ENCODE data around the gene HDAC9.
A peak's percentile ranks its signal among the peaks of the same experiment; 100 is the strongest.

Gene HDAC9

GRCh38 chr7:18469316-18469715 lies 26.2 kb upstream of the HDAC9 start:
- H3K27ac ChIP-seq (ENCODE audit: low read depth, low read length): no peak overlapping the region
- WGBS: 92% methylated on average over 1 of the region's 1 CpG
- H3K4me3 ChIP-seq (ENCODE audit: low read length): no peak overlapping the region

DNA sequence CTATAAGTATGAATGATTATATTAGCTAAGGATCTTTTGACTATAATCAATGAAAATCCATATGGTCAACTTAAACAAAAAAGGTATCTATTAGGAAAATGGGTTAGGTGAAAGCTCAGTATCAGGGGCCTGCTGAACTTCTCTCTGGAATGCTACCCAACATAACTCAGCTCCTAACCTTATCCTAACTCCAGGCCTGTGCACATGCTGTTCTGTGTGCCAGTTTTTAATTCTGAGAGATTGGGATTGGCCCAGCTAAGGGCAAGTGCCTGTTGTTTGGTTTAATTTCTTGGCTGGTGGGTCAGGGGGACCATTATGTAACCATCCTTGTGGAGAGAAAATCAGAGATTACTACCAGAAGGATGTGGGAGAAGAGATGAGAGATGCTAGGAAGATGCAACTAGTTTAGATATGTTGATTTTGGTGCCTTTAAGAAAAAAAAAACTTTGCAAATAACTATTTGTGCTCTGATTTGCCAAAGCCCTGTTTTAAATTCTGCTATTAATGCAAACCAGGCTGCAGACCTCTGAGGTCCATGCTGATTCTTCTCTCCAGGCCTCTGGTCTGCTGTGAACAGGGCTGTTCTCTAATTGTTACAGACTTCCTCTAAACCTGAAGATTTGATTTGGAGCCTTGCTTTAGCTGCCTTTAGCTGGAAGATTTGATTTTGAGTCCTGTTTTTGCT lies 23.9 kb upstream of the HDAC9 start:
- Histone ChIP-seq H3K9ac (ENCODE audit: low read depth, low read length) (no peak overlapping the region), H3K36me3 (ENCODE audit: insufficient read depth, low read length) (no peaks in the 10 kb centered on the region), H3K9me3 (ENCODE audit: insufficient read depth, low read depth, low read length) (no peaks in the 10 kb centered on the region), H3K27me3 (ENCODE audit: insufficient read depth, low read length) (no peaks in the 10 kb centered on the region), H3K4me1 (ENCODE audit: insufficient read depth, low read length) (no peaks in the 10 kb centered on the region), H3K27ac (ENCODE audit: low read depth, low read length) (no peak overlapping the region), H3K4me3 (ENCODE audit: low read length) (no peak overlapping the region)

More at GRCh38 chr7:18469316-18469715, 26.2 kb upstream of the HDAC9 start:
- no peaks in the 10 kb centered on the region for H3K27me3 ChIP-seq (ENCODE audit: insufficient read depth, low read length)
- H3K9ac ChIP-seq (ENCODE audit: low read depth, low read length): no peak overlapping the region
- no peaks in the 10 kb centered on the region for H3K9me3 ChIP-seq (ENCODE audit: insufficient read depth, low read depth, low read length)
- no peaks in the 10 kb centered on the region for H3K4me1 ChIP-seq (ENCODE audit: insufficient read depth, low read length)
- H3K36me3 ChIP-seq (ENCODE audit: insufficient read depth, low read length): no peaks in the 10 kb centered on the region

- no peaks in the 10 kb centered on the region for H3K4me1 ChIP-seq (ENCODE audit: insufficient read depth, low read length)
- H3K36me3 ChIP-seq (ENCODE audit: insufficient read depth, low read length): no peaks in the 10 kb centered on the region
- no peak overlapping the region for H3K27ac ChIP-seq (ENCODE audit: low read depth, low read length)
- no peaks in the 10 kb centered on the region for H3K9me3 ChIP-seq (ENCODE audit: insufficient read depth, low read depth, low read length)
- no peaks in the 10 kb centered on the region for H3K27me3 ChIP-seq (ENCODE audit: insufficient read depth, low read length)
- WGBS: 93% methylated on average over 2 of the region's 2 CpGs
- no peak overlapping the region for H3K9ac ChIP-seq (ENCODE audit: low read depth, low read length)
- no peak overlapping the region for H3K4me3 ChIP-seq (ENCODE audit: low read length)
Measured at GRCh38 chr7:18472161-18472483, 23.4 kb upstream of the HDAC9 start.

DNA sequence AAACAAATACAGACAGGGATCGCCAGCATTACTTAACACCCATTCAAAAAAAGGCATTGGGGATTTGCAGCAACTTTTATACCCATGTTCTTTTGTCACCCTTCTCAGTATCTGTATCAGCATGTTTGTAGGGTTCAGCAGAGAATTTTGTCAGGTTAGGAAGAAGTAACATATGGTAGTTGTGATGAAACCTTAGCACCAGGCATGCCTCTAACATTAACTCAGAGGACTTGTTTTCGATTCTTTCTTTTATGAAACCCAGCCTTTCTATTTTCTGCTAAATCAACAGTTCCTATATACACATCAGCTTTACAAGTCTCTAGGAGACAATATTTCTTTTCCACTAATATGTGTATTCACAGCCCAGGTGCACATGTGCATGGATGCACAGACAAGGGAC lies 22.4 kb upstream of the HDAC9 start:
- Histone ChIP-seq H3K9ac (ENCODE audit: low read depth, low read length) (no peak overlapping the region), H3K36me3 (ENCODE audit: insufficient read depth, low read length) (no peaks in the 10 kb centered on the region), H3K4me3 (ENCODE audit: low read length) (no peak overlapping the region), H3K27me3 (ENCODE audit: insufficient read depth, low read length) (no peaks in the 10 kb centered on the region), H3K4me1 (ENCODE audit: insufficient read depth, low read length) (no peaks in the 10 kb centered on the region), H3K9me3 (ENCODE audit: insufficient read depth, low read depth, low read length) (no peaks in the 10 kb centered on the region), H3K27ac (ENCODE audit: low read depth, low read length) (no peak overlapping the region)
- WGBS: 95% methylated on average over 2 of the region's 2 CpGs

DNA sequence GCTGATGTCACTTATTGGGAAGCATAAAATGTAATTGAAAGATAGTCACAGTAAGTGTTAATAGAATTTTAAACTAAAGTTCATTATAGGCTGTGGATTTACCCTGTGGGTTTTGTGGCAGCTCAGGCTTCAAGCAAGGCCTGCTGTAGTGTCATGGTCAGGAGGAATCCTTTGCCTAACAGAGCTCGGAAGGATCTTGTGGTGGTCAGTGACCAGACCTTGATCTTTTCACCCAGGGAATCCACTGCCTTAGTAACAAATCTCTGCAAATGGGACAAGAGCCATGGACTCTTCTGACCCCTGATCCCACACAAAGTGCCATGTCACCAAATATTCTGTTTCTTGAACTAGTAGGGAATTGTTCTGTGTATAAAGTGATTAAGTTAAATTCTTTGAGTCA lies 20.6 kb upstream of the HDAC9 start:
- H3K27ac ChIP-seq (ENCODE audit: low read depth, low read length): no peak overlapping the region
- no peaks in the 10 kb centered on the region for H3K27me3 ChIP-seq (ENCODE audit: insufficient read depth, low read length)
- no peak overlapping the region for H3K9ac ChIP-seq (ENCODE audit: low read depth, low read length)
- no peak overlapping the region for H3K4me3 ChIP-seq (ENCODE audit: low read length)
- H3K36me3 ChIP-seq (ENCODE audit: insufficient read depth, low read length): no peaks in the 10 kb centered on the region
- no peaks in the 10 kb centered on the region for H3K4me1 ChIP-seq (ENCODE audit: insufficient read depth, low read length)
- 95% methylated on average over 1 of the region's 1 CpG for WGBS
- H3K9me3 ChIP-seq (ENCODE audit: insufficient read depth, low read depth, low read length): no peaks in the 10 kb centered on the region

- Histone ChIP-seq H3K36me3 (ENCODE audit: insufficient read depth, low read length) (no peaks in the 10 kb centered on the region), H3K4me1 (ENCODE audit: insufficient read depth, low read length) (no peaks in the 10 kb centered on the region), H3K27me3 (ENCODE audit: insufficient read depth, low read length) (no peaks in the 10 kb centered on the region), H3K4me3 (ENCODE audit: low read length) (no peak overlapping the region), H3K27ac (ENCODE audit: low read depth, low read length) (no peak overlapping the region), H3K9ac (ENCODE audit: low read depth, low read length) (no peak overlapping the region), H3K9me3 (ENCODE audit: insufficient read depth, low read depth, low read length) (no peaks in the 10 kb centered on the region)
- 91% methylated on average over 2 of the region's 2 CpGs for WGBS
Measured at GRCh38 chr7:18475488-18475887, 20.1 kb upstream of the HDAC9 start.

DNA sequence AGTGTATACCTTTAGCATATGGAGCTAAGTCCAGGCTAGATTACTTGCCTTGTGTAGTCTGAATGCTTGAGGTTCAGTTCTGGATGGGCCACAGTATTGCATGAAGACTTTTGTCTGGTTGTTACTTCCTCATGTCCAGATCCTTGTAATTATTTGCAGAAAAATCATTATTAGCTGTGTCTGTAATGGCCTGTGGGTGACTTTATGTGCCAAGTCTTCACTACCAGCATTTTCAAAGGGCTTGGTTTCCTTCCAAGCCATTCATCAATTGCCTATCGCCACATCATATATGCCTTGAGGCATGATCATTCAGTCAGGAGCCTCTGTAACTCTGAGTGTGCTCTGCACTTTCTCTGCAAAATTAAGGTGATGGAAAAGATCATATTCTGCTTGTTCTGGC lies 13.8 kb upstream of the HDAC9 start:
- WGBS: 90% methylated on average over 1 of the region's 1 CpG
- no peaks in the 10 kb centered on the region for H3K9me3 ChIP-seq (ENCODE audit: insufficient read depth, low read depth, low read length)
- H3K4me3 ChIP-seq (ENCODE audit: low read length): no peak overlapping the region
- H3K36me3 ChIP-seq (ENCODE audit: insufficient read depth, low read length): no peaks in the 10 kb centered on the region
- no peaks in the 10 kb centered on the region for H3K27me3 ChIP-seq (ENCODE audit: insufficient read depth, low read length)
- no peak overlapping the region for H3K9ac ChIP-seq (ENCODE audit: low read depth, low read length)
- H3K27ac ChIP-seq (ENCODE audit: low read depth, low read length): no peak overlapping the region
- H3K4me1 ChIP-seq (ENCODE audit: insufficient read depth, low read length): no peaks in the 10 kb centered on the region

DNA sequence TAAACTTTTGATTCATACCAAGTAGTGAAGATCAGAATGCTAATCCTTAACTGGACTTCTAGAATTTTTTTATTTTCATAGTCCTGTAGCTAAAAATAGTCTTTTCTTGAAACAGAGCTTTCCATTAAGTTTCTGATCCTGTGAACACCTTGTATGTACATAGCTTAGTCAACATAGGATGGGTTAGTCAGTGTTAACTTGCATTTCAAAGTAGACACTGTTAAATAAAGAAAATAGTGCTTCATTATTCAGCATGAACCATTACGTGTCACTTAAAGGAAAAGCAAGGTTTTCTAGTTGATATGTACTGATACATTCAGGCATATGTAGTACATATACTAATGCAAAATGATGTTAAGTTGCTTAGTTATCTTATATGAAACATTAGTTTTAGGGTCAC lies 7.5 kb upstream of the HDAC9 start:
- no peaks in the 10 kb centered on the region for H3K9me3 ChIP-seq (ENCODE audit: insufficient read depth, low read depth, low read length)
- no peaks in the 10 kb centered on the region for H3K4me1 ChIP-seq (ENCODE audit: insufficient read depth, low read length)
- 88% methylated on average over 1 of the region's 1 CpG for WGBS
- no peaks in the 10 kb centered on the region for H3K27me3 ChIP-seq (ENCODE audit: insufficient read depth, low read length)
- no peaks in the 10 kb centered on the region for H3K36me3 ChIP-seq (ENCODE audit: insufficient read depth, low read length)
- no peak overlapping the region for H3K4me3 ChIP-seq (ENCODE audit: low read length)
- no peak overlapping the region for H3K27ac ChIP-seq (ENCODE audit: low read depth, low read length)
- no peak overlapping the region for H3K9ac ChIP-seq (ENCODE audit: low read depth, low read length)

- no peak overlapping the region for H3K4me3 ChIP-seq (ENCODE audit: low read length)
- no peaks in the 10 kb centered on the region for H3K9me3 ChIP-seq (ENCODE audit: insufficient read depth, low read depth, low read length)
- no peaks in the 10 kb centered on the region for H3K36me3 ChIP-seq (ENCODE audit: insufficient read depth, low read length)
- no peaks in the 10 kb centered on the region for H3K27me3 ChIP-seq (ENCODE audit: insufficient read depth, low read length)
- no peak overlapping the region for H3K9ac ChIP-seq (ENCODE audit: low read depth, low read length)
- WGBS: 94% methylated on average over 2 of the region's 2 CpGs
- H3K27ac ChIP-seq (ENCODE audit: low read depth, low read length): no peak overlapping the region
- H3K4me1 ChIP-seq (ENCODE audit: insufficient read depth, low read length): peaks cover 4% of the 10 kb centered on the region
Measured at GRCh38 chr7:18489624-18490023, 5.9 kb upstream of the HDAC9 start.

DNA sequence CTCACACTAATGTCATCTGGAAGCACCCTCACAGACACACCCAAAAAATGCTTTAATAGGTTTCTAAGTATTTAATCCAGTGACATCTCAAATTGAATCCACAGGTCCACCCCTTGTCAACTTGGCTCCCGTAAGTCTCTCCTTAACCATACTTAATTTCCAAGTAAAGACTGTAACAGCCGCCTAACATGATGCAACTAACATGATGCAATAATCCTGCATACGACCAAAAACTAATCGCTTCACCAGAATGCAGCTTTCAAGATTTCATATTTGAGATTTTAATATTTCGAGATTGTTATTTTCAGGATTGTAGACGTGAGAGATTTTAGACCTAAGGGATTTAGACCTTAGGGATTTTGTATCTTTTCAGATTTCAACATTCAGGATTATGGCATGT lies 3.7 kb upstream of the HDAC9 start:
- no peak overlapping the region for H3K27ac ChIP-seq (ENCODE audit: low read depth, low read length)
- no peak overlapping the region for H3K4me3 ChIP-seq (ENCODE audit: low read length)
- H3K9ac ChIP-seq (ENCODE audit: low read depth, low read length): no peak overlapping the region
- peaks cover 20% of the 10 kb centered on the region for H3K4me1 ChIP-seq (ENCODE audit: insufficient read depth, low read length)
- H3K27me3 ChIP-seq (ENCODE audit: insufficient read depth, low read length): no peaks in the 10 kb centered on the region
- H3K36me3 ChIP-seq (ENCODE audit: insufficient read depth, low read length): no peaks in the 10 kb centered on the region
- WGBS: 93% methylated on average over 6 of the region's 6 CpGs
- H3K9me3 ChIP-seq (ENCODE audit: insufficient read depth, low read depth, low read length): no peaks in the 10 kb centered on the region

GRCh38 chr7:18494406-18494805 lies 1.1 kb upstream of the HDAC9 start:
- Histone ChIP-seq H3K9me3 (ENCODE audit: insufficient read depth, low read depth, low read length) (no peaks in the 10 kb centered on the region), H3K9ac (ENCODE audit: low read depth, low read length) (no peak overlapping the region), H3K4me3 (ENCODE audit: low read length) (no peak overlapping the region), H3K27ac (ENCODE audit: low read depth, low read length) (no peak overlapping the region), H3K27me3 (ENCODE audit: insufficient read depth, low read length) (no peaks in the 10 kb centered on the region), H3K36me3 (ENCODE audit: insufficient read depth, low read length) (no peaks in the 10 kb centered on the region), H3K4me1 (ENCODE audit: insufficient read depth, low read length) (peaks cover 32% of the 10 kb centered on the region)
- WGBS: 100% methylated on average over 2 of the region's 3 CpGs

DNA sequence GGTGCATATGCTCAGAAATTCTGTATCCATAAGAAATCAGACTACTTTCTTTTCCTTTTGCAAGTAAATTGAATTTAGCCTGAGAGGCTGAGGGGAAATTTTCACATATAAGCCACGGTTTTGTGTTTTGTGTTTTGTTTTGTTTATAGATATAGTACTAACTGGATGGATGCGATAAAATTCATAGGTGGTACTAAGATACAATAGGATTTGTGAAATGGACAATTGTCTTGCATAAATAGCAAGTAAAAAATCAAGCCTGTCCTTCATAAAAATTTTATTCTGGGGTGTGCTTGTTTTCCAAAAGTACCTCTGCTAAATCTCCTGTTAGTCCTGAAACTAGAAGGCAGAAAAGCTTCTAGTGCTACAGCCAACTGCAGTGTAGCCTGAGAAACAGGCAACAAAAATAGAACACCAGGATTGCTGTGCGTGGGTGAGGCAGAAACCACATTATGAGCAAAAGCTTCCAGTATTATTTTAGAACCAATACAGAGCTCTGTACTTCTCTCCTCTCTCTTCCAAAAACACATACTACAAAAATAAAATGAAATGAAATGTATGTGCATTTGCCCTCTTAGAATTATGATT lies 634 bp upstream of the HDAC9 start:
- peak overlapping the region; percentile 63 for H3K4me3 ChIP-seq (ENCODE audit: low read length)
- H3K27me3 ChIP-seq (ENCODE audit: insufficient read depth, low read length): no peaks in the 10 kb centered on the region
- H3K27ac ChIP-seq (ENCODE audit: low read depth, low read length): peak overlapping the region; percentile 77
- H3K36me3 ChIP-seq (ENCODE audit: insufficient read depth, low read length): no peaks in the 10 kb centered on the region
- H3K9me3 ChIP-seq (ENCODE audit: insufficient read depth, low read depth, low read length): no peaks in the 10 kb centered on the region
- 89% methylated on average over 3 of the region's 3 CpGs for WGBS
- H3K9ac ChIP-seq (ENCODE audit: low read depth, low read length): peak overlapping the region; percentile 76
- peaks cover 32% of the 10 kb centered on the region for H3K4me1 ChIP-seq (ENCODE audit: insufficient read depth, low read length)

Data from HUES64 (cell line).